ENCODE results near the gene COLEC12.

- TF ChIP-seq CTCF (IDR thresholded peaks at IDR 0.05) (no peak), POLR2A (IDR thresholded peaks at IDR 0.05) (no peak)
These were observed 193.8 kb downstream of the COLEC12 start for GRCh38 chr18:306608-307255.
